ENCODE measurements around the gene C9orf152. TPM values are rescaled to one million over a fixed set of nuclear protein-coding genes. Genes with fewer than 3 reads are reported as not detected.

C9orf152 gene
- total and polyA plus RNA-seq, 9 of the 15 experiments (the other 6 are each of a cell fraction or from before 2014, with no cell fraction given): not detected

- intact Hi-C loops (cut with micrococcal nuclease): no loop called here
- Histone ChIP-seq H3K27ac (ENCODE audit: extremely low read depth, low read depth, low read length) (no peak overlapping the region), H3K36me3 (ENCODE audit: control insufficient read depth, insufficient read depth, low read length) (no peaks in the 10 kb centered on the region), H3K4me3 (no peak overlapping the region), H3K4me1 (replicated peaks in 1 of 2; ENCODE audit: control insufficient read depth in 2 of 2, insufficient read depth in 2 of 2, low read length in 2 of 2) (no peaks in the 10 kb centered on the region), H2AFZ (ENCODE audit: low read depth, low read length) (no peak overlapping the region), H3K4me2 (ENCODE audit: insufficient read depth, low read length) (no peak overlapping the region), H3K9ac (ENCODE audit: insufficient read depth in 1 of 2, low read depth in 2 of 2, low read length in 2 of 2) (no peak overlapping the region), H3K9me1 (ENCODE audit: control insufficient read depth, insufficient read depth, low read length) (no peaks in the 10 kb centered on the region), H3K27me3 (ENCODE audit: control insufficient read depth in 2 of 2, insufficient read depth in 2 of 2, low read length in 2 of 2) (peaks cover 0 to 4% of the 10 kb centered on the region in 2 experiments; a peak in 1 of 5 replicates), H4K20me1 (replicated peaks; ENCODE audit: control insufficient read depth, insufficient read depth, low read length) (no peaks in the 10 kb centered on the region), H3K9me3 (replicated peaks; ENCODE audit: control insufficient read depth, insufficient read depth, low read depth, low read length) (no peaks in the 10 kb centered on the region), H3K79me2 (ENCODE audit: control insufficient read depth, insufficient read depth, low read length) (no peaks in the 10 kb centered on the region)
- ChIA-PET CTCF (ENCODE audit: low intra/inter-chr PET ratio) (no interaction called here), POLR2A (no interaction called here)
- in situ Hi-C loops (cut with MboI): loop anchor here (25.0 kb wide), 1 partner anchor 575 kb away; no protein-coding TSS in a partner anchor
- FAIRE-seq: no peak
- no TSS peak for BruUV-seq (replicated peaks)
- DNase-seq (ENCODE audit: extremely low read depth in 1 of 4, low spot score in 3 of 4): no peak
- ATAC-seq: no peak
- TF ChIP-seq SRF (CRISPR knock-in tag; IDR thresholded peaks at IDR 0.05) (no peak), CBX5 (IDR thresholded peaks at IDR 0.05; ENCODE audit: borderline replicate concordance, low read depth) (no peak), TRIM25 (IDR thresholded peaks at IDR 0.05; ENCODE audit: borderline replicate concordance) (no peak), VEZF1 (CRISPR knock-in tag; IDR thresholded peaks at IDR 0.05) (no peak), ZNF507 (tag; conservative IDR thresholded peaks at IDR 0.05) (no peak), ZNF263 (CRISPR knock-in tag; IDR thresholded peaks at IDR 0.05; ENCODE audit: borderline replicate concordance) (no peak), ZKSCAN3 (CRISPR knock-in tag; IDR thresholded peaks at IDR 0.05) (no peak), RBM22 (IDR thresholded peaks at IDR 0.05; ENCODE audit: low read depth, low read length, poor library complexity, severe bottlenecking) (no peak), MECOM (CRISPR knock-in tag; IDR thresholded peaks at IDR 0.05) (no peak), ZNF280B (CRISPR knock-in tag; IDR thresholded peaks at IDR 0.05) (no peak), MEF2D (tag; conservative IDR thresholded peaks at IDR 0.05; ENCODE audit: low read depth) (no peak), ZNF717 (CRISPR knock-in tag; IDR thresholded peaks at IDR 0.05) (no peak), NR4A1 (CRISPR knock-in tag; IDR thresholded peaks at IDR 0.05) (no peak), NR4A1 (tag; IDR thresholded peaks at IDR 0.05) (no peak), HNRNPUL1 (IDR thresholded peaks at IDR 0.05; ENCODE audit: low read length) (no peak), JUND (IDR thresholded peaks at IDR 0.05; ENCODE audit: borderline replicate concordance, low read depth, low read length) (no peak), JUND (tag; IDR thresholded peaks at IDR 0.05; ENCODE audit: borderline replicate concordance, low read depth, low read length) (no peak), DIDO1 (tag; IDR thresholded peaks at IDR 0.05; ENCODE audit: low read depth) (no peak), PML (IDR thresholded peaks at IDR 0.05; ENCODE audit: low read length) (no peak)
- 0% methylated on average over 4 of the region's 4 CpGs for WGBS (ENCODE audit: insufficient coverage, low coverage, missing lambda C conversion rate)
Measured at GRCh38 chr9:110161940-110162339, 46.0 kb downstream of the C9orf152 start.

All from K562 (cell line).